Glomerular visceral epithelial cell (primary cell): Measurements from ENCODE around the gene ADGRL2.

Experiments
- DNase-seq: peaks from one replicate; pipeline ENCODE4 v3.0.0-alpha.2; 2016; ENCODE audit errors: extremely low spot score

Gene ADGRL2

DNA sequence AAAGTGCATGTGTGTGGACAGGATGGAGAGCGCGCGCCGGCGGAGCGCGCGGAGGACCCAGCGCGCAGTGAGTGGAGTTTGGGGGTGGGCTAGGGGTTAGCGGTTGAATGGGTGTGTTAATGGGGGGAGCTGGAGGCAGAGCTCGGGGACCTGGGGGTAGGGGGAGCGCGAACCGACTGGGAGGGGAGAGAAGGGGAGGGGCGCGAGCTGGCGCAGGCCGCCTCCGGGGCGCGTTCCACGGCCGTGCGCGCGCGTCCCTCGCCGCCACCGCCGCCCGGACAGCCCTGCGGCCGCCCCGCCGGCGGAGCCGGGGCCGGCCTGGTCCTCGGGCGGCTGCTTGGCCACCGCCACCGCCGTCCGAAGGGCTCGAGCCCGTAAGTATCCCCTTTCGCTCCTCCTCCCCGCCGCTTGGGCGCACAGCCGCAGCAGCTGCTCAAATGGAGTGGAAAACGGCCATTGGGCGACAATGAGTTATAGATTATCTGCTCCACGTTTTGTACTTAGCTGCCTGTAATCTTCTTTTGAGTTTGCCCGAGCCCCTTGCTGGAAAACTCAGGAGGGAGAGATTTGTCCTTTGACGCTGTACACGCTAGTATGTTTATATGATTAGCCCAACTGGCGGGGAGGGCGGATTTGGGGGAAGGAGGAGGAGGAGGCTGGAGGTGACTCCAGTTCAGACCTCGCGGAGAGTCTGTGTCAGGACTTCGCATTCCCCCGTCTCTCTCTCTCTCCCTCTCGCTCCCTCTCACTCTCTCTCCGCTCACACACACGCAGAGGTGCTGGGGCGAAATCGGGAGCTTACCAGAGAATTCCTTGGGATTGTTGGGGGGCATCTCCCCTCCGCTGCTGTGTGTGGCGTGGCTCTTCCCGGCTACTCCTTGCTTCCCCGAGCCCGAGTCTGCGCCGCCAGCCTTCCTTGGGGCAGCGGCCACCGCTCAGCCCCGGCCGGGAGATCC lies at the start of gene ADGRL2:
ADGRL2 (plus strand) TSS at position 240 of the 956 bp plus-strand sequence. CDS start 36,051 bp downstream, outside the sequence.
- DNase-seq: peak; percentile 85

DNA sequence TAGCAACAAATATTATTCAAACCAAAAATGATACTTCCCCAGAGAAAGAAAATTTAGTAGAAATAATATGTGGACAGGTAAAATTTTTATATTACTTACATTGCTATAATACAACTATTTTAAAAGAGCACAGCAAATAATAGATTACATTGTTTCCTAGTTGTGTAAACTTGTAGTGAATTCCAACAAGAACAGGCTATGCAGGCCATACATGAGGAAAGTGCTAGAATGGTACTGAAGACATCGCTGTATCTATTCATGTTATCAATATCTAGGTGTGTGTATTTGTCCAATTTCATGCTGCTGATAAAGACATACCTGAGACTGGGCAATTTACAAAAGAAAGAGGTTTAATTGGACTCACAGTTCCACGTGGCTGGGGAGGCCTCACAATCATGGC lies 47.9 kb upstream of the ADGRL2 start:
- DNase-seq: no peak

DNA sequence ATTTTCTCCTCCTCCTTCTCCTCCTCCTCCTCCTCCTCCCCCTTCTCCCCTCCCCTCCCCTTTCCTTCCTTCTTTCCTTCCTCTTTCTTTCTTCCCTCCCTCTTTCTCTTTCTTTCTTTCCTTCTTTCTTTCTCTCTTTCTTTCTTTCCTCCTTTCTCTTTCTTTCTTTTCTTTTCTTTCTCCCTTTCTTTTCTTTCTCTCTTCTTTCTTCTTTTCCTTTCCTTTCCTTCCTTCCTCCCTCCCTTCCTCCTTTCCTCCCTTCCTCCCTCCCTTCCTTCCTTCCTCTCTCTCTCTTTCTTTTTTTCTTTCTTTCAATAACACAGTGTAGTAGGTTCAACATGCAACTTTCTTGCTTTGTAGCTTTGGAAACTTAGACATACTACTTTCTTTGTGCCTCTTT lies 46.3 kb upstream of the ADGRL2 start:
- DNase-seq: no peak

DNA sequence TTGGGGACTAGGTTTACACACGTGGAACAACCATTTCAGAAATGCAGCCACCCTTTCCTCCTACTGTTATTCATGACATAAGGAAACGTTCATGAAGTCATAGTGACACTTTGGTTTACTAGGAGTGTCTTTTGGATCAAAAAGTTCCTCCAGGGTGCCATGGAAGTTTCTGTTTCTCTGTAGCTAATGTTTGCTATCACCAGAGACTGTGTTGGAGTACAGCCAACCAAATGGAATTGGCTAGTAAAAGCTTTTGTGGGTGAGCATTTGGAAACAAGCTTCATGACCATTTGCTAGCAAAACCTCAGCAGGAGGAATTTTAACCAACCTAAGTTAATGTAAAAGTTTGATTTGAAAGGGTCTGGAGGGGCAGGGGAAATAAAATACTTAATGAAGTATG lies 43.9 kb upstream of the ADGRL2 start:
- no peak for DNase-seq

DNA sequence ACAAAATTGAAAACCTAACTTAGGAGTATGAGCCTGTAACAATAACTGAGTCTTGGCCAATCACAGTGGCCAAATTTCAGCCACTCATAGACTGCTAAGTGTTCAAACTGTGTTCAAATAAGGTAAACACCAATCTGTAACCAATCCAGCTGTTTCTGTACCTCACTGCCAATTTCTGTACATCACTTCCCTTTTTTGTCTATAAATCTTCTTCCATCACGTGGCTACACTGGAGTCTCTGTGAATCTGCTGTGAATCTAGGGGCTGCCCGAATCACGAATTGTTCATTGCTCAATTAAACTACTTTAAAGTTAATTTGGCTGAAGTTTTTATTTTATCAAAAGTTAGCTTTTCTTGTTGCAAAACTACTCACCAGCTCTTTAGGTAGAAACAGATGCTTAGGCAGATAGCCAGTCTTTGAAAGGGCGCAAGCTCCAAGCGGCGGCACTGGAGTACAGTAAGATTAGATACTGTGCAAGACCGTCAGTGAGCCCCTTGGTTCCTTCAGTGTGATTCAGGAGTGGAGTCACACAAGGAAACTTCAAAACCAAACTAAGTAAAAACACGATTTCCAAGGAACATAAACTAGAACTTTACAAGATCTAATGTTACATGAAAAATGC lies 43.2 kb upstream of the ADGRL2 start:
- DNase-seq: no peak

DNA sequence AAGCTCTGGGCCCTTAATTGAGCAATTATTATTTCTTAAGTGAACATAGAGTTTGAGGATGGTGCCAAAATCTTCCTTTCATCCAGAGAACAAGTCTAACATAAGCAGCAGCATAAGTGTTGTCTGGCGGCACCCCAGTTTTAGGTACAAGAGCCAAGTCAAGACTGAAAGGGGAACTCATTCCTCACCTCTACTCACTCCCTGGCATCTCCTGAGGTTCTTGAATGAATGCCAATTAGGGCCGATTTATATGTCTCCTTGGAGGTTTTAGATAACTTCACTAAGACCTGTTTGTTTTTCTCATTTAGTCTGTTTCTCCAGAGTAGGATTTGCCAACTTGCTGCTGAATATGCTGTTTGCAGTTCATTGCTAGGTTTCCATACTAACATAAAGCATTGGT lies 42.6 kb upstream of the ADGRL2 start:
- no peak for DNase-seq

DNA sequence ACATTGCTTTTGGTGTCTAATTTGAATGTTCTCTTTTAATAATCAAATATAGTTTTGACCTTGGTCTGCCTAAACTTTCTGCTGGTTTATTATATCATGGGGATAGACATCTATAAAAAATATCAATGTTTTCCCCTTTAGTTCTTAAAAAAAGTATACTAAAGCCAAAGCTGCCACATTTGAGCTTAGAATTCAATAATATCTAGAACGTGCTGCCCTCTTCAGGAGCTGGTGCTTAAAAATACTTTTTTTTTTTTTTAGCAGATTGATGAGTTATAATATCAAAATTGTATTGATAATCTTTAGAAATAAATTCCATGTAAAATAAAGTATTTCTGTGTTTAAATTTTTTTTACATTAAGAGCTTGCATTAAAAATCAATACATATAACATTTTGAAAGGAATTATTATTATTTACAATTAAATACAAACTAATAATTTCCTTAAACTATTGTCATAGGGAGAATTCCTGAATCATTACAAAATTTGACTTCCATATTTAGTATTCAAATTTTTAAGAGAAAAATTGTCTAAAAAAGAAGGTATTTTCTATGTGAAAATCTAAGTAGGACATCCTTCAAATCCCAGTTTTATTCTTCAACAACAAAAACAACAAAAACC lies 40.1 kb upstream of the ADGRL2 start:
- DNase-seq: peak; percentile 3

DNA sequence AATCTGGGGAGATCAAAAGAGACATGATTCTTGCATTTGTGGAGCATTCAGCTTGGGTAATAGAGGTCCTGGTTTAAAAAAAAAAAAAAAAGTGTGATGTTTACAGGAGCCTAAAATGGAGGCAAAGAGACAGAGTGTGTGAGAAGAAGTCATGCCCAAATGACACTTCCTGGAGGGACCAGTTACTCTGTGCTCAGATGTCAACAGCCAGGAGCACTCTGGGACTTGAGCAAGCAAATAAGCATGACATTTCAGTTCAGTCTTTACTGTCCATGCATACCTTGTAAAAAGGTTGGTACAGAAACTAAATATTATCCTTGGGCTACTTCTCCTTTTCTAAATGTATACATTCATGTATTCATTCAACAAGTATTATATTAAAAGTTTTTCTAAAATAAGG lies 25.2 kb upstream of the ADGRL2 start:
- no peak for DNase-seq

DNA sequence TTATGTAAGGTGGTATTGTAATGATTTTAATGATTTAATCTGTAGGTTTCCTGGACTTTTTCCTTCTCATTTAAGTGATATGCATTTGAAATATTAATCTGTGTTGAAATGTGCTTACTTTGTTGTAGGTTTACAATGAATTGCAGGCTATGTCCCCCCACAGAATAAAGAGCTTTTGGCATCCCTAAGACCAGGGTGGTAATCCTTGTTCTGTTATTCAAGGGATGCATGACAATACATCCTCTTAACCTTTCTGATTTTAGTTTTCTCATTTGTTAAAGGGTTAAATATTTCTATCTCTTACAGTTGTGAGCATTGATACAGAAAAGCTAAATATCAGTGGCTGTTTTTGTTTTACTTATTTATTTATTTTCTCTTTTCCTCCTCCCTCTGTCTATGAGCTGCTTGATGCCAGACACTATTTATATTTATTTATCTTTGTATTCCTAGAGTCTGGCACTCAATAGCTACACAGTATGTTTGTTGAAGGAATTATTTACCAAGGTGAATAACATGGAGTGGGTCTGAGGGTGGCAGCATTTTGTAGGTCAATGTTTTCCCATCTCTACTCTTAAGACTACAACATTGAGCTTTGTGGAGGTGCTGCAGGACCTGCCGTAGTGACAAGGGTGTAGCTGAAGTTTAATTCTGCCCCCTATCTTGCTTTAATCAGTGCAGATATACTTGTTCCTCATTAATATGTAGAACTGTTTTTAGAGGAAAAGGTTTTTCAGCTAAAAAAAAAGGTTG lies 19.9 kb upstream of the ADGRL2 start:
- DNase-seq: no peak

DNA sequence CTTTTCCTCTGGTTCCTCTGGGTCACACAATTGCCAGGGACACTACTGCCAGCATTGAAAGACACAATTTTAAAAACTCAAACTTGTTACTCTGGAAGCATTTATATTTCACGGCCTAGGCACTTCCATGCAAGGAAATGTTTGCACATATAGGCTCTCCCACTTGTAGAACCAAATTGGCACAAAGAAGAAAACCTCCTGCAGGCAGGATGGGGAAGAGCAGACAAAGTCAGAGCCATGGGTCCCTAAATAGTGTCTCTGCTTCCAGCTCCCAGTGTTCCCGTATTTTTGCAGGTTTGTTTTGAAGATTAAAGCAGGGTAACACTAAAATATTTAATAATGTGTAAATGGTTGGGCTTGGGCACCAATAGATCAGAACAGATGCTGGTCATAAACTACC lies 19.0 kb upstream of the ADGRL2 start:
- DNase-seq: no peak

DNA sequence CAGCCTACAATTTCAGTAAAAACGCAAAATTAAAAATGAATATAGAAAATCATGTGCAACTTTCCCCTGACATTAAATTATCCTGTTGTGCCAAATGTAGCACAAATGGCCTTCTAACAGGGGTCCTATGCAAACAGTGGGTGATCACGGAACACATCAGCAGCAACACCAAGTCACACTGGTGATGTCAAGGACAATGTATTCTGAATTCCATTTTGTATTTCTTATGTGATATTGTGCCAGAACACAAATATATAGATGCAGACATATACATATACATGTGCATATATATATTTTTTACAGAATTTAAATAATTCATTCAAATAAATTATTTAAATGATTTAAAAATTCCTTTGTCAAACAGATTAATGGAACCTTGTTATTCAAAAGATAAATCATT lies 8.6 kb upstream of the ADGRL2 start:
- DNase-seq: no peak

DNA sequence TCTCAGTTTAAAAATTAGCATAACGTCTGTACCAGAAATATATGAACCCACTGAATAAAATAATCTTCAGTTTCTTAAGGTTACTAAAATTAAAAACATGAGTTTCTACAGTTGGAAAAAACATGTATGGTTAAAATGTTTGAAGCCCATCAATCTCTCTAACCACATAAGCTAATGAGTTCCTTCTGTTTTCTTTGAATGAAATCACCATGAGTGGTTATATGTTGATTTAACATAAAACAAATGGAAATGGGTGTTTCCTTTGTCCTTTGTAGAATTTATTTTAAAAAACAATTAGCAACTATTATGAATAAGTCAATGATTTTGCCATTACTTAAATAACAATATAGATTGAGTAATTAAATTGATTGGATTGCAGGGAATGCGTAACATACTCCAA lies 3.0 kb upstream of the ADGRL2 start:
- no peak for DNase-seq

DNA sequence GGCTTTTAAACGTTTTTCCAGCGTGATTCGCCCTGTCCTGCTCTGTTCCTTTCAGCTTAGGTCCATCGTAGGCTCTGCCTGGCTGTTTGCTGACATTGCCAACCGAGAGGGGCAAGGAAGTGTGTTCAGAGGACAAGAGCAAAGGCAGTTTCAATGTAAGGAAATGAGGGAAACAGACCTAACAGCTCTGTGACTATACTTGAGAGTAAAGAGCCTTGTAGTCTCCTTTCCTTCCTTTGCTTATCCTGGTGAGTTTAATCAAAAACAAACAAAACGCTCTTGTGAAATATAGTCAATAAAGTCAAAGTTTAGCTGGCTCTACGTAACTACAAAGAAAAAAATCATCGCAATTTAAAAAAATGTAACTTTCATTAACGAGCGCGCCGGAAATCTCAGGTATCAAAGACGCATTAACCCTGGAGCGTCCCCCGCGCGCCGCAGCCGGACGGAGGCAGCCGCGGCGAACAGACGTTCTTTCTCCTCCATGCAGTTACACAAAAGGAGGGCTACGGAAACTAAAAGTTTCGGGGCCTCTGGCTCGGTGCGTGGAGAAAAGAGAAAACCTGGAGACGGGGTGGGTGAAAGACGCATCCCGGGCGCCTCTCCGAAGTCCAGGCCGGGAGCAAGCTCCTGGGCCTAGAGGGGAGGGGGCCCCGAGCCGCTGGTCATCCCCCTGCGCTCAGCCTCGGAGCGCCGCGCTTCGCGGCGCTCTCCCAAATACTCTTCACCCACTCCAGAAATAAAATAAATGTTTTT lies 617 bp upstream of the ADGRL2 start:
- DNase-seq: peak; percentile 65

DNA sequence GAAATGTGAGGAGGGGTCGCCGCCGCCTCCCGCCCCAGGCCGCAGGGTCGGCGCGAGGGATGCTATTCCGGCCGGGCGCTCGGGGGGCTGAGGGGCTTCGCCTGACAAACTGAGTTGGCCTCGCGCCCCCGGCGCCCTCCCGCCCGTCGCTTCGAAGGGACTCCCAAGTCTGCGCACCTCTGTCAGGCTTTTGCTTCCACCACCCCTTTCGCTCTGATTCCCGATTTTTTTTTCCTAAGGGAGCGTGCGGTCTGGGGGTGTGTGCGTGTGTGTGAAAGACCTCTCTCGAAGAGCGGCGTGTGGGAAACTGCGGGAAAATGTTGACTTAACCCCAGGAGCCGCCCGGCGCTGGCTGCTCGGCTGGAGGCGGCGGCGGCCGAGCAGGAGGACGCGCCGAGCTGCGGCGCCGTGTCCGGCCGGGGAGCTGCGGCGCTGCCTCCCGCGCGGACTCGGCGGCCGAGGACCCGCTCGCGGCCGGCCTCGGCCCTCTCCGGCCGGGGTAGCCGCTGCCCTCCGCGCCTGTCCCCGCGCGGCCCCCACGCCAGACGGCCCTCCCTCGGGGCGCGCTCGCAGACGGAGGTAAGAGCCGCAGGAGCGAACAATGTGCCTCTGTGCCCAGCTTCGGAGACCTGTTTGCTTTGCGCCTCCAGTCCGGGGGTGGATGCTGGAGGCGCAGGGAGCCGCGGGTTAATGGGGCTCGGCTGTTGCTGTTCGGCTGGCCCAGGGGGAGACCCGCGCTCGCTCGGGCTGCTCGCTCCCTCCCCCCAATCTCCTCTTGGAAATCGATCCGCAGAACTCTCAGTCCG lies 1.1 kb downstream of the ADGRL2 start:
- DNase-seq: peak; percentile 59

DNA sequence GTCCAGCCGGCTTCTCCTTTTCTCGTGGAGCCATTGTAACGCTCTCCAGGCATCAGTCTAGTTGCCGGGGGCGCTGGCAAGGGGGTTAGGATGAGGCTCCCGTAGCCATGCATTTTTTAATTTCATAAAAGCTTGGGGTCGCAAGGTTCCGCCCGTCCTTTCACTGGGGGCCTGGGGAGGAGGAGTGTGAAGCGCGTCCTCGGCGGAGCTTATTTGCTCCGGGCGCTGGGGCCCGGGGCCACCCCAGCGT lies 1.6 kb downstream of the ADGRL2 start:
- no peak for DNase-seq

DNA sequence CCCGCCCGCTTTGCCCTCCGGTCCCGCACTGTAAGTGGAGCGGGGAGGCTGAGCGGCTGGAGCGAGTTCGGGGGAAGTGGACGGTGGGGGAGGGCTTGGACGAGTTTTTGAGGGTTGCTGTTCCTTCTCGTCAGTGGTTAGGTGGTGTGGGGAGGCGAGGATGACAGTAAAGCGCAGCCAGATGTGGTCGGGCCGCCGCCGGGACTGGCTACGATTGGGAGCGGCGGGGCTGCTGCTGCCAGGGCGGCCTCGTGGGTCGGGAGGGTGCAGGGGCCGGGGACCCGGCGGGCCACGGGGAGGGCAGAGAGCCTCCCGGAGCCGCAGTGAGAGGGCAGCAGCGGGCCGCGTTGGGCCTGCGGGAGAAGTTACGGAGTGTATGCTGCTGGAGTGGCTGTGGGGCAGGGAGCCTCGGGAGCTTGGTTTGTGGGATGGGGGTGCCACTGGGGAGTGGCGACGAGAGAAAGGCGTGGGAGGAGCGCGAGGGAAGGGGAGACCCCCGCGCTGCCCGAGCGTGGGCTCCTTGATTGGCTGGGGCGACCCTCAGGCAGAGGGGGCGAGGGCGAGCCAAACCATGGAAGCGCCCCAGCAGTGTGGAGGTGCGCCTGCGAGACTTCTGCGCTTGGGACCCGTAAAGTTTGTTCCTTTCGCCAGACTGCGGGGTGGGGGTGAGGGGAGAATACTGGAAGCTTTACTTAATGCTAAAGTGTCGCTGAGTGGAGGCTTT lies 2.1 kb downstream of the ADGRL2 start:
- DNase-seq: peak; percentile 64

DNA sequence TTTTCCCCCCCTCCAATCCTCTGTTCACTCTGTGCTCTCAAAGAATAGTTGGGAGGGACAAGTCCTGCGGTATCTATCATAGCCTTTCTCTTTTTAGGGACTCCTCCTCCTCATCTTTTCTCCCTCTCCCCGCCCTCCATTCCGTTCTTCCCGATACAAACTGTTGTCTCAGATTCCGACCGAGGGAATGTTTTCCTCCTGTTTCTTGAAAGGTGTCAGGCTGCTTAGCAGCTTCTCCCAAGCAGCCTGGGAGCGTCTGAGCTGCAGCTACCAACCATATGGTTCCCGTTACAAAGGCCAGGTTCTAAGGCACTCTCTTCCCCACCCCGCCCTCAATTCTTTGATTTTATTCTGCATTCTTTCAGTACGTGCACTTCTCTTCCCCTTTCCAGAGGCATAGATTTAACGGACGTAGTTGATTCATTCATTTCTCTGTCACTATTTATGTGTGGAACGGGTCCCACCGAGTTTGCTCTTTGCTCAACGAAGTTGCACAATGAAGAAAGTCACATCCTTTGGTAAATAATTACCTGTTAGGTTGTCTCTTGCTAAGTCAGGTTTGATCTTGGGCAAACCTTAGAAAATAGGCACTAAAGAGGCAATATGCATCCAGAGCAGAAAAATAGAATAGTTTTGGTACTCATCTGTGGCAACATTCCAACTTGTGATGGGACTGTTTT lies 2.8 kb downstream of the ADGRL2 start:
- DNase-seq: peak; percentile 9

DNA sequence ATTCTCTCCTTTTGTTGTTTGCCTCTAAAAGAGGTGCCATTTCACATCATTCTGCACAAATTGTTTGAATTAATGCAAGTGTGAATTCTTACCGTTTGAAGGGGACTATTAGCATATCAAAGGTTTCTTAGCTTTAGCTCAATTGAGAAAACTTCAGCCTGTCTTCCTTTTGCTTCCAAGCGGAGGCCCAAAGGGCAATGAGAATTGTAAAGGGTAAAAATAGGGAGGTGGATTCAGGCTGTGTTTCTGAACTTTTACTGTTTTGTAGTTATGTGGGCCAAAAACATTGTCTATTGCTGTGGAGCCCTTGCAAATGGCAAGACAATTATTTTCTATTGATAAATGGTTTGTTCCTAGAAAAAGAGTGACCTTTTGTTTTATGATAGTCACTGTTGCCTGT lies 3.6 kb downstream of the ADGRL2 start:
- DNase-seq: no peak
